Midbrain (tissue), 1 donor: ENCODE results near the gene DNAJC7.
A peak's percentile ranks its signal among the peaks of the same experiment; 100 is the strongest.
"Not testable (repeated sequence)": the region's sequence is repeated elsewhere in the genome, so short reads cannot be mapped to it uniquely, and the experiment has no call there.

Source experiments
- DNase-seq: peaks from one replicate; lab custom pipeline; 2025; lab: John Stamatoyannopoulos, UW

DNAJC7 gene

DNA sequence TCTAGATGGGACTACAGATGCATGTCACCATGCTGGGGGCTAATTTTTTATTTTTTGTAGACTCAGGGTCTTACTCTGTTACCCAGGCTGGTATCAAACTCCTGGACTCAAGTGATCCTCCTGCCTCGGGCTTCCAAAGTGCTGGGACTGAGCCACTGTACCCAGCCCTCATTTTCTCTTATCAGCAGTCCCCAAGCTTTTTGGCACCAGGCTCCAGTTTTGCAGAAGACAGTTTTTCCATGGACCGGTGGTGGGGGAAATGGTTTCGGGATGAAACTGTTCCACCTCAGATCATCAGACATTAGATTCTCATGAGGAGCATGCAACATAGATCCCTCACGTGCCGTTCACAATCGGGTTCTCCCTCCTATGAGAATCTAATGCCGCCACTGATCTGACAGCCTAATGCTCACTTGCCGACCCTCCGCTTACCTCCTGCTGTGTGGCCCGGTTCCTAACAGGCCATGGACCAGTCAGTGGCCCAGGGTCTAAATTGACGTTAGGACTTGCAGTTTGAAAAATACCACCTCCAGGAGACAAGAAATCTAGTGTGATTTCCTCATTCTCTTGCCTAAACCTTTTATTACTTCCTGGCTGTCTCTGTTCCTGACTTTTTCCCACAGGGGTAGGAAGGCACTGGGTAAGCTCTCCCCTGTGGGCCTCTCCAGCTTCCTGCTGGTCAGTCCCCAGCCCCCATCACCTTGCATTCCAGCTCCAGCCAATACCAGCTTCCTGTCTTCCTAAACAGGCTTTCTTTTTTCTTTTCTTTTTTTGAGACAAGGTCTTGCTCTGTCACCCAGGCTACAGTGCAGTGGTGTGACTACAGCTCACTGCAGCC is 60.0 kb downstream of the DNAJC7 start:
- no peak for DNase-seq

DNA sequence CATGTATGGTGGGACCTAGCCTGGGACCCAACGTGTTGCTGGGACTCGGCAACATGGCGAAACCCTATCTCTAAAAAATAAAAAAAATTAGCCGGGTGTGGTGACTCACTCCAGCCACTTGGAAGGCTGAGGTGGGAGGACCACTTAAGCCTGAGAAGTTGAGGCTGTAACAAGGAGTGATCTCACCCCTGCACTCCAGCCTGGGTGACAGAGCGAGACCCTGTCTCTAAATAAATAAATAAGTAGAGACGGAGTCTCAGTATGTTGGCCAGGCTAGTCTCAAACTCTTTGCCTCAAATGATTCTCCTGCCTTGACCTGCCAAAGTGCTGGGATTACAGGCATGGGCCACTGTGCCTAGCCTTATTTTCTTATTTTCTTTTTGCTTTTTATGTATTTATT is 60.7 kb downstream of the DNAJC7 start:
- DNase-seq = no peak

DNA sequence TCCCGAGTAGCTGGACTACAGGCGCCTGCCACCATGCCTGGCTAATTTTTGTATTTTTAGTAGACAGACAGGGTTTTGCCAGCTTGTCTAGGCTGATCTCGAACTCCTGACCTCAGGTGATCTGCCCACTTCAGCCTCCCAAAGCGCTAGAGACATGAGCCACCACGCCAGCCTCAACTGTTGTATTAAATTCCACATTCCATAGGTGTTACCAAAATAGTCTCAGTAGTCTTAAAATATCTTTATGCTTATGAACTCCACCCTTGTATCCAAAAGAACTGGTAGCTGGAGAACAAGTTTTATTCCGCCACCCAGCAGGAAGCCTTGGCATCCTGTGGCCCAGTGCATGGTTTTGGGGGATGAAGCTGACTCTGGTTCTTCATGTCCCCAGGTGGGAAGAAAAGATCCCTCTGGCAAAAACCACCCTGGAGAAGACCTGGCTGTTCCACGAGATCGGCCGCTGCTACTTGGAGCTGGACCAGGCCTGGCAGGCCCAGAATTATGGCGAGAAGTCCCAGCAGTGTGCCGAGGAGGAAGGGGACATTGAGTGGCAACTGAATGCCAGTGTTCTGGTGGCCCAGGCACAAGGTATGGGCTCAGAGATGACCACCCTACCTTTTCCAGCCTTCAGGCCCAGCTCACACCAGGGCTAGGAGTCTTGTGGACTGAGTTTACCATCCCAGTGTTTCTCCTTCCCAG is 68.3 kb downstream of the DNAJC7 start:
- no peak for DNase-seq

DNA sequence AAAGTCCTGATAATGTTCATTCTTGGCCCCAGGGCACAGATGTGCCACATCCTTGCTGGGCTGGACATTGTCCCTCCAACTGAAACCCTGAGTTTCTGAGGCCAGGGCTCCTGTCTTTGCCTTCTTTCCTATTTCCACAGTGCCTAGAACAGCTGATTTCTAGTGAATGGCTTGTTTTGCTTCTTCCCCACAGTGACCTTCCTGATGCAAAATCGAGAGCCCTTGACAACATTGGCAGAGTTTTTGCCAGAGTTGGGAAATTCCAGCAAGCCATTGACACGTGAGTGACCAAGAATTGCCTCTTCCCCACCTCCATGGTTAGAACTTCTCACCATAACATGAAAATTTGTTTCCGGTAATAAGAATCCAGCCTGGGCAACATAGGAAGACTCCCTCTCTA is 72.3 kb downstream of the DNAJC7 start:
- no peak for DNase-seq

DNA sequence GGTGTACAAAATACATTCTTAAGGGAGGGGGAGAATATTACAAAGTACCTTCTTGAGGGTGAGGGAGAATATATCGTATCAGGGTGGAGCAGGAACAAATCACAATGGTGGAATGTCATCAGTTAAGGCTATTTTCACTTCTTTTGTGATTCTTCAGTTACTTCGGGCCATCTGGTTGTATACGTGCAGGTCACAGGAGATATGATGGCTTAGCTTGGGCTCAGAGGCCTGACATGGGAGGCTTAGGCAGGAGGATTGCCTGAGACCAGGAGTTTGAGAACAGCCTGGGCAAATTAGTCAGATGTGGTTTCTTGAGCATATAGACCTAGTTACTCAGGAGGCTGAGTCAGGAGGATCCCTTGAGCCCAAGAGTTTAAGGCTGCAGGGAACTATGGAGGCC is 73.7 kb downstream of the DNAJC7 start:
- no peak for DNase-seq

DNA sequence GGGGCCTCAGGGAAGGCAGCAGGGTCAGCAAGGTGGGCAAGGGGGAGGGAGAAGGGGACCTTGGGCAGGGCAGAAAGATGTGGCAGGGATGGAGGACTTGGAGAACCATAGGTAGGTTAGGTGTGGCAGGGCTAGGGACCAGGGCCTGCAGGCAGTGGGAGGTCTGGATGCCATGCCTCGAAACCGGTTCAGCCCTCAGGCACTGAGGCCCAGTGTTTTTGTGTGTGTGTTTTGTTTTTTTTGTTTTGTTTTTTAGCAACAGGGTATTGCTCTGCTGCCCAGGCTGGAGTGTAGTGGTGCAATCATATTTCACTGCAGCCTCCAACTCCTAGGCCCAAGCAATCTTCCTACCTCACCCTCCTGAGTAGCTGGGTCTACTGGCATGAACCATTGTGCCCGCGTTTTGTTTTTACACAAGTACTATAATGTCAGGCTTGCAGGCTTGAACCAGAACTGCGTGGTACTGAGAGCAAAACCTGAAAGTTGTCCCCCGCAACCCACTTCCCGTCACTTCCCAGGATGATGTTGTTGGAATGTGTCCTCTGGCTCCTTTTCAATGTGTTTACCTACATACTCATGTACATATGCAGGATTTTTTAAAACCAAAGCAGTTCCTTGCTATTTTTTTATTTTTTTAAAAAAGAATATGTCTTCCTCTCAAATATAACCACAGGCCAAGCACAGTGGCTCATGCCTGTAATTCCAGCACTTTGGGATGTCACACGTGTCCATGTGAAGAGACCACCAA is 74.4 kb downstream of the DNAJC7 start:
- no peak for DNase-seq

DNA sequence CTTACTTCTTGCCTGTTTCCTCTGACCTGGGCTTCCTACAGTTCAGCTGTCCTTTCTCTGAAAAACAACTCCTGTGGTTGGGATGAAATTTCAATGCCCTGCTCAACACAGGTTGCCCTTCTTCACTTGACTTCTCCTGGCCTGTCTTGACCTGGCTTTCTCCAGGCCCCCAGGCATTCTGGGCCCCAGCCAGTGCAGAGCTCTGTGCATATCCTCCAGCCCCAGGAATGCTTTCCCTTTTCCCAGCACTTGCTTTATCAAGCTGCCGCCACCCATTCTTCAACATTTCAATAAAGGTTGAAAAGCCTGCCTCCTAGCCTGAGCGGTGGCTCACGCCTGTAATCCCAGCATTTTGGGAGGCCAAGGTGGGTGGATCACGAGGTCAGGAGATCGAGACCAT is 76.1 kb downstream of the DNAJC7 start:
- DNase-seq = no peak

DNA sequence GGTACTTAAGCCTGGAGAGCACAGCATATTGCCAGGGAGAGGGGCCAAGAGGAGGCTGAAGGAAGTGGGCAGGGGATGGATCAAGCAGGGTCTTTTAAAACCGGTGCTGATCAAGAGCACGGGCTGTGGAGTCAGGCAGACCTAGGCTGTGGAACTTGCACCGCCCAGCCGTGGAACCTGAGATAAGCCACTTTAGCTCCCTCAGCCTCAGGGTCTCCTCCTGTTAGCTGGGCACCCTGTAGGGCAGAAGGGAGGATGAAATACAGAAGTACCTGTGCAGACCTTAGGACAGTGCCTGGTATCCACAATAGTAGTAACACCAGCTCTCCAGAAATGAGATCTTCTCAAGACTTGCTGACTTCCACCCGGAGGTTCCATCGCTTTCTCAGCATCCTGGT is 77.5 kb downstream of the DNAJC7 start:
- DNase-seq = no peak

DNA sequence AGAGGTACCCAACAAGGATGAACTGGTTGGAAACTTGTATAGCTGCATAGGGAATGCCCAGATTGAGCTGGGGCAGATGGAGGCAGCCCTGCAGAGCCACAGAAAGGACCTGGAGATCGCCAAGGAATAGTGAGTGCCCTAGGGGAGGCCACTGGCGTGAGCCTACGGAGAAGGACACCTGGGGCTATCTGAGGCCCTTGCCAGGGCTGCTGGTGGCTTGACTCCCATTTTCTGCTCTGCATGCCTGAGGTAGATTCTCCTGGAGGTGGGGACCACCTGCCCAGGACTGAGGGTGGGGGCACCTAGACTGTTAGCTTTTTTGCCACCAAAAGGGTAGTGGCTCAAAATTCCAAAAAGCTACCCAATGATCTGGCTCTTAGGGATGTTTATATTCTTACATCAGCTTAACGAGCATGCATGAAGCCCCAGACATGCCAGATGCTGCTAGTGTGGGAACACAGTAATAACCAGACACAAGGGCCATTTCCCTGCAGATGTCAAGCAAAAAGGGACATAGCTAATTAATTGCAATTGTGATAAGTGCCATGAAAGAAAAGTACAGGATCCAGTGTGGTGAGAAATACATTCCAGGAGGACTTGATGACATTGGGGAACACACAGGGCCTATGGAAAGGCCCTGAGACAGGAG is 78.1 kb downstream of the DNAJC7 start:
- no peak for DNase-seq

DNA sequence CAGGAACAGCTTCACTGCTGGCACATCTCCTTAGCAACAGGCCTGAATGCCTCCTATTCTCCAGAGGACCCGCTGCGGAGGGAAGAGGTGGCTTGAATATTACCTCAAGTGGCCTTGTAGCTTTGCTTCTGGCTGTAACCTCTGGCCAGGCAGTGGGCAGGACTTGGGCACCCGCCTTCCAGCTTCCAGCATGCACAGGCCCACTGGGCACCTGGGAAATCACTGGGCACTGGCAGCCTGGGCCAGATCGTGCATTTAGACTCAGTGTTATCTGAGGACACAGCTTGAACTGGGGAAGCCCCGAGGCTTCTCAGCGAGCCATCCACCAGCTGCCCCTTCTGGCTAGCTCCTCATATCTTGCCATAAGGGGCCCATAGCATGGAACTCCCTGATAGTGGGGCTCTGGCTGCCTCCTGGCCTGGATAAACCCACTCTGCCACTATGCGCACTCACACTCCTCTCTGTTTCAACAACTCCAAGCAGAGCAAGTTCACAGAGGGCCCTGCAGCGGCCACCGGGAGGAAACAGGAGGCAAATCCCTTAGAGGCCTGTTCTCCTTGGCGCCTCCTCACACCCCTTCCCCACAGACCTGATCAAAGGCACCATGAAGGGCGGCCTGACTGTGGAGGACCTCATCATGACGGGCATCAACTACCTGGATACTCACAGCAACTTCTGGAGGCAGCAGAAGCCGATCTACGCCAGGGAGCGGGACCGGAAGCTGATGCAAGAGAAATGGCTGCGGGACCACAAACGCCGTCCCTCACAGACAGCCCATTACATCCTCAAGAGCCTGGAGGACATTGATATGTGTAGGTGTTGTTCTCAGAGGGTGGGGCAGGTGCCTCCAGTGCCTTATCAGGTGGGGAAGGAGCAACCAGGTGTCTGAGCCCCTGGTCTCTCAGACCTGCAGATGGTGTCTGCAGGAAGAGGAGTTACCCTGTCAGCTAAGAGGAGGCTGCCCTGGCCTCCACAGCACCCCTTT is 79.0 kb downstream of the DNAJC7 start:
- DNase-seq = no peak

DNA sequence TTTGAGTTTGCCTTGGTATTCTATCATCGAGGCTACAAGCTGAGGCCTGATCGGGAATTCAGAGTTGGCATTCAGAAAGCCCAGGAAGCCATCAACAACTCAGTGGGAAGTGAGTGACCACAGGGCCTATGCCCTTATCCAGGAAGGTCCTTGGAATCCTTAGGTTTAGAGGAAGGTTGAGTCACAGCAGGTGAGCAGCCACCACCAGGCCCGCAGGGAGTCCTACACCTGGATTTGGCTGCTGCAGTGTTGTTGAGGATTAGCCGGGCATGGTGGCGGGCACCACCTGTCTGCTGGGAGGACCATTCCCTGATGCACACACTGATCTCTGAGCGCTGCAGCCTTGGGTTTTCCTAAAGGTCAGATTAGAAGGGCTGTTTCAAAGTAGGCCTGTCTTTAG is 81.6 kb downstream of the DNAJC7 start:
- no peak for DNase-seq

DNA sequence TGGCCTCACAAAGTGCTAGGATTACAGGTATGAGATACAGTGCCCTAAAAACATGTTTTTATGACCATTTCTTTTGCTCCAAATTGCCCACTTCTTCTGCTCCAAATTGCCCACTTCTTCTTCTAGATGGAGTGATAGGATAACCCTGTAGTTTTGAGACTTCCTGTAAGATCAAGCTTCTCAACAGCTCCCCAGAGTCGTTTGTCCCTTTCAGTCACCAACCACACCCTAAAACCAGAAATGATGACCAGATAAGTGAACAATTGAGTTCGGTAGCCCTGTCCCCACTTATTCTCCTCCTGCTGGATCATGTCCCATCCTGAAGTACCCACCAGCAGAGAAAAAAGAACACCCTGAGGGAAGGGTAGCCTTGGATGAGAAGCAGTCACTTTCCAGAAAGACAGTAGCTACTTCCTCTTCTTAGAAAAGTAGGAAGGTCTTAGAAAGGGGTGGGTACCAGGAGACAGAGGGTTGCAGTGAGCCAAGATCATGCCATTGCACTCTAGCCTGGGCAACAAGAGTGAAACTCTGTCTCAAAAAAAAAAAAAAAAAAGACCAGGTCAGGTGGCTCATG is 84.3 kb downstream of the DNAJC7 start:
- DNase-seq = no peak

DNA sequence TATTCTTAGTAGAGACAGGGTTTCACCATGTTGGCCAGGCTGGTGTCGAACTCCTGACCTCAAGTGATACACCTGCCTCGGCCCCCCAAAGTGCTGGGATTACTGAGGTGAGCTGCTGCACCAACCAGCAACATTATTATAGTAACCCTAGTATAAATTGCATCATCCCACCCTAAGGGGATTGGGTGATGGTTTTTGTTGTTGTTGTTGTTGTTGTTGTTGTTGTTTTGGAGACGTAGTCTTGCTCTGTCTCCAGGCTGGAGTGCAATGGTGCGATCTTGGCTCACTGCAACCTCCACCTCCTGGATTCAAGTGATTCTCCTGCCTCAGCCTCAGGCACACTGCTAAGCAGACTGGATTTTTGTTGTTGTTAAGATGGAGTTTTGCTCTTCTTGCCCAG is 85.5 kb downstream of the DNAJC7 start:
- not testable (repeated sequence) for DNase-seq

DNA sequence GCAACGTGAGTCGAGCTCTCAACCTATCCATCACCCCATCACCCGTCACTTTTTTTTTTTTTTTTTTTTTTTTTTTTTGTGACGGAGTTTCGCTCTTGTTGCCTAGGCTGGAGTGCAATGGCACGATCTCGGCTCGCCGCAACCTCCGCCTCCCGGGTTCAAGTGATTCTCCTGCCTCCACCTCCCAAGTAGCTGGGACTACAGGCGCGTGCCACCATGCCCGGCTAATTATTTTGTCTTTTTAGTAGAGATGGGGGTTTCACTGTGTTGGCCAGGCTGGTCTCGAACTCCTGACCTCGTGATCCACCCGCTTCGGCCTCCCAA is 86.4 kb downstream of the DNAJC7 start:
- DNase-seq = not testable (repeated sequence)

DNA sequence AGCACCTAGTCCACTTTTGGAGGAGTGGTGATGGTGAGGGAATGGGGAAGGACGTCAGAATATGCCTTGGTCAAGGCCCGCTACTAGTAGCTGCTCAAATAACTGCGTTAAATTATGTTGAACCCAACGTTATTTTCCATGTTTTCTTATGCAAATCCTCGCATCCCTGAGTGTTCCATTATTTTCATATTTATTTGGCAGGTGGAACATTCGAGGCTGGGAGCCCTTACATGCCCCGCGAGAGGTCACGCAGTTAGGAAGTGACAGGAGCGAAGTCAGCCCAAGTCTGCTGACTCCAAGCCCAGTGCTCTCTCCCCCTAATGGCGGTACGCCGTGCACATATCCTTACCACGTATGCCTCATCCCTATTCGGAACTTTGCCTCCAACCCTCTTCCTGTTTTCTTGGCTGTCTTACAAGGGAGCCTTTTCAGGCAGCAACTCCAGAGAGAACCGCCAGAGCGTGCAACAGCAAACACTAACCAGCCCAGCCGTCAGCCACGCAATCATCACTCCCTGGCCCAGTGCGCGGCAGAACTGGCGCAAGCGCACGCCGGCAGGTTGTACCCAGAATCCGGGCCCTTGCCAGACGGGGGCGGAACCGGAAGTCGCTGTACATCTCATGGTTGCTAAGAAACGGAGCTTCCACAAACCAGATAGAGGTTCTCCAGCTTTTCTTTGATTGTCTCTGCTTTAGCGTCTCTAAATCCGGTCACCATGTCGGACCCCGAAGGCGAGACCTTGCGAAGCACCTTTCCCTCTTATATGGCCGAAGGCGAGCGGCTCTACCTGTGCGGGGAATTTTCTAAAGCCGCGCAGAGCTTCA is 87.0 kb downstream of the DNAJC7 start, which contains the start of gene ODAD4:
Gene ODAD4 (plus strand): TSS at position 609 of the 824 bp plus-strand sequence. CDS start 107 bp downstream, at position 716.
- DNase-seq = peak; percentile 95

DNA sequence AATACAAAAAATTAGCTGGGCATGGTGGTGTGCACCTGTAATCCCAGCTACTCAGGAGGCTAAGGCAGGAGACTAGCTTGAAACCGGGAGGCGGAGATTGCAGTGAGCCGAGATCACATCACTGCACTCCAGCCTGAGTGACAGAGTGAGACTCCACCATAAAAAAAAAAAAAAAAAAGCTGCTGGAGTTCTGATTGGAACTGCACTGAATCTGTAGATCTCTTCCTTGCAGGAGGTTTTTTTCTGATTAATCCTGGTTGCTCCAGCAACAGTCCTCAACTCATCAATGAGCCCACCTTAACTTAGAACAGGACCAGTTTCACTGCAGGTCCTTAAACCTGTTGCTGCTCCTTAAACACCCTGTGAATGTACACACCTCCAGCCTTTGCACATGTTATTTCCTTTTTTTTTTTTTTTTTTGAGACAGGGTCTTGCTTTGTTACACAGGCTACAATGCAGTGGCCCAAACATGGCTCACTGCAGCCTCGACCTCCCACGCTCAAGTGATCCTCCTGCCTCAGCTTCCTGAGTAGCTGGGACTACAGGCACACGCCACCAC is 88.5 kb downstream of the DNAJC7 start:
- DNase-seq = no peak
